WERI-Rb-1 (cell line): ENCODE data around the gene UQCRC1.
"Not testable (repeated sequence)": the region's sequence is repeated elsewhere in the genome, so short reads cannot be mapped to it uniquely, and the experiment has no call there.

Experiments
- DNase-seq: peaks from one replicate; pipeline ENCODE4 v3.0.0-alpha.2; 2020
- H3K27ac ChIP-seq: fragments of 250-450 bp; sonication (Bioruptor Pico); 2 replicates; pipeline ENCODE4 v1.5.1; 2020; ENCODE audit warnings: mild to moderate bottlenecking, moderate library complexity
- H3K27me3 ChIP-seq: fragments of 250-450 bp; sonication (Bioruptor Pico); 2 replicates; pipeline ENCODE4 v1.5.1; 2021; ENCODE audit warnings: mild to moderate bottlenecking, low read depth, moderate library complexity; ENCODE audit not compliant: insufficient read depth, severe bottlenecking
- H3K36me3 ChIP-seq: fragments of 250-450 bp; sonication (Bioruptor Pico); 2 replicates; pipeline ENCODE4 v1.5.1; 2020; ENCODE audit warnings: mild to moderate bottlenecking, moderate library complexity
- H3K4me3 ChIP-seq: 2 replicates; pipeline ENCODE4 v1.5.1; 2011; ENCODE audit warnings: low read depth, mild to moderate bottlenecking, control low read depth, low read length
- H3K9me3 ChIP-seq: fragments of 250-450 bp; sonication (Bioruptor Pico); 2 replicates; pipeline ENCODE4 v1.5.1; 2021; ENCODE audit warnings: mild to moderate bottlenecking, moderate library complexity; ENCODE audit not compliant: severe bottlenecking
- CTCF ChIP-seq: IDR thresholded peaks from 2 replicates; pipeline ENCODE4 v1.5.1; 2011; ENCODE audit warnings: low read depth, mild to moderate bottlenecking, control low read depth, inconsistent platforms, low read length

UQCRC1 gene

GRCh38 chr3:48553886-48554845, 55.3 kb downstream of the UQCRC1 start:
- Histone ChIP-seq H3K27me3 (no peaks in the 10 kb centered on the region), H3K4me3 (no peak overlapping the region), H3K9me3 (no peaks in the 10 kb centered on the region), H3K36me3 (peaks cover 1% of the 10 kb centered on the region; the same call in 1 of the 2 replicates), H3K27ac (no peak overlapping the region)
- no peak for DNase-seq
- TF ChIP-seq CTCF: no peak

- Histone ChIP-seq H3K27me3 (no peaks in the 10 kb centered on the region), H3K27ac (no peak overlapping the region), H3K9me3 (no peaks in the 10 kb centered on the region), H3K36me3 (peaks cover 9% of the 10 kb centered on the region), H3K4me3 (no peak overlapping the region)
- TF ChIP-seq CTCF: no peak
- DNase-seq: no peak
Measured at GRCh38 chr3:48553361-48553760, 56.1 kb downstream of the UQCRC1 start.

GRCh38 chr3:48552111-48552951, 57.1 kb downstream of the UQCRC1 start:
- Histone ChIP-seq H3K9me3 (no peaks in the 10 kb centered on the region), H3K36me3 (peaks cover 19% of the 10 kb centered on the region), H3K27me3 (no peaks in the 10 kb centered on the region), H3K27ac (no peak overlapping the region), H3K4me3 (no peak overlapping the region)
- DNase-seq: no peak
- no peak for TF ChIP-seq CTCF

GRCh38 chr3:48551651-48552050, 57.8 kb downstream of the UQCRC1 start:
- not testable (repeated sequence) for H3K27ac ChIP-seq, H3K27me3 ChIP-seq, H3K9me3 ChIP-seq, DNase-seq, H3K4me3 ChIP-seq
- peaks cover 25% of the 10 kb centered on the region for H3K36me3 ChIP-seq
